Medulla oblongata (tissue), 1 donor: Measurements from ENCODE around the gene TRIM65.
A peak's percentile ranks its signal among the peaks of the same experiment; 100 is the strongest.
"Not testable (repeated sequence)": the region's sequence is repeated elsewhere in the genome, so short reads cannot be mapped to it uniquely, and the experiment has no call there.

Experiments used
- DNase-seq: peaks from one replicate; pipeline ENCODE4 v3.0.0-alpha.2; 2015; ENCODE audit errors: extremely low spot score

TRIM65 gene

DNA sequence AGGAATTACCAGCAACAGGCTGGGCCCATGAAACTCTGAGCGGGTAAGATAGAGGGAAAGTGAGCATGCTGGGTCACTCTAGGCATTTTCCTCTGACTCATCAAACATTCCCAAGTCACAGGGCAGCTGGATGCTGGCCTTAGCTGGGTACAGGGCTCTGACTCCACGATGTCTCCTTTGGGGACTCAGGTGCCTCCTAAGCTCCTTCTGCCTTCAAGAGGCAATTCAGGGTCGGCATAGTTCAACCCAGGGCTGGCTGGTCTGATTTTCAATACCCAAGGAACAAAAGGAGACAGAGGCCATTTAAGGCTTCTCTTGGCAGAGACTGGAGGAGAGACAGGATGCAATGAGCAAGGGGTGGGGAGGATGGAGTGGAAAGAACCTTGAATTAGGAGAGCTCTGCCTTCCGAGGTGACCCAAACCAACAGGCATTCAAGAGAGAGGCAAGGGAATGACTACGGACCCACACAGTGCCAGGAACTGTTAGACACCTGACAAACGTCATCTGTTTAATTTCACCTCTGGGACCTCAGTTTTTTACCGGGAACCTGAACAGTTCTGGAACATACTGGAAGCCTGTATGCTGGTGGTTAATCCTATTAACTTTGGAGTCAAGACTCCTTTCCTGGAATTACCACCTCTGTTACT is 42.5 kb downstream of the TRIM65 start:
- peak; percentile 69 for DNase-seq

- DNase-seq, result no peak
These were observed 43.3 kb downstream of the TRIM65 start for GRCh38 chr17:75853433-75853832.

DNA sequence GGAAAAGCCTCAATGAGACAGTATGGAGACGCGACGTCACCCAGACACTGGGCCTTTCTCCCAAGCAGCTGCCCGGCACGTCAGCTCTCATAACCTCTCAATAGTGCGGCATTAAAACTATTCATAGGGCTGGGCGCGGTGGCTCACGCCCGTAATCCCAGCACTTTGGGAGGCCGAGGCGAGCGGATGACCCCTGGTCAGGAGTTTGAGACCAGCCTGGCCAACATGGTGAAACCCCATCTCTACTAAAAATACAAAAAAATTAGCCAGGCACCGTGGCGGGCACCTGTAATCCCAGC is 45.1 kb downstream of the TRIM65 start:
- not testable (repeated sequence) for DNase-seq

DNA sequence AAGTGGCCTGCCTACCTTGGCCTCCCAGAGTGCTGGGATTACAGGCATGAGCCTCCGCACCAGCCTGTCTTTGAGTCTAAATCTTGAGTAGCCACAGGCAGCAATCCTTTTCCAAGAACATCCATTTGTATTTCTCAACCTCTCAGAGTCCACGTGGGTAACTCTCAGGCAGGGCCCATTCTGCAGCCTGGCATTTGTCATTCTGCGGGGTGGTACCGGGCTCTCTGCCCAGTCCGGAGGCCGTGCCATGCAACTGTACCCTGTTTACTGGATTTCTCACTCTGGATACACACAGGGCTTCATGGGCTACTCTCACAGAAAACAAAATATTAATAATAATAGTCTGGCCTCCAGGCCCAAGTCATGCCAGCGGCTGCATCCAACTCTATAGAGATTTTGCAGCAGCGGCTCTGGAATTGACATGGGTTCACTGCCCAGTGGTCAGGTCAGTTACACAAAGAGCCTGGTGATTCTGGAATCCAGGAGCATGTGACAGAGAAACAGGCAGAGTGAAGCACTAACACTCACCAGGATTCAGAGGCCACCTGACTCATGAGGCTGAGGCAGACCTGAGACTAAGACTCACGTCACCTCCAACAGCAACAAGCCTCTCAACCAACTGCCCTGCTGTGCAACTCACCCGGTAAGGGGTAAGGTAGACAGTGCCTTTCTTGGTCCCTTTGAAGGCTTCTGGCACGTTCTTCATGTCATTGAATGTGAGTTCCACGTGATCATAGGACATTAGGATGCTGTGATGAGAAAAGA is 45.6 kb downstream of the TRIM65 start:
- peak; percentile 91 for DNase-seq

DNA sequence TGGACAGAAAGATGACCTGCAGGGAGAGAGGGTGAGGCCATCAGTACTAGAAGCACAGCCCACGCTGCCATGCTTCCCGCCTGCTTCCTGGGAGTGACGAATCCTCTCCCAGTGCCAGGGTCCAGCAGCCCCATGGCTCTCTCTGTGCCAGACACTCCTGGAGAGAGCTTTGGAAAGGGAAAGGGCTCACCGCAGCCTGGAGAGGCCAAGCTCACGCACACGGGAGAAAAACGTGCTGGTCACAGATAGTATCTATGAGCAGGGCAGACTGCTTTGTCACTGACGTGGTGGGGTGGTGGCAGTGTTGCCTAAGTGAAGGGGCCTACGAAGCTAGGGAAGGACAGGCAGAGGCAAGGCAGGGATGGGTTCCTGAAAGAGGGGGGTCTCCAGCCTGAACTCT is 47.0 kb downstream of the TRIM65 start:
- DNase-seq, result no peak

DNA sequence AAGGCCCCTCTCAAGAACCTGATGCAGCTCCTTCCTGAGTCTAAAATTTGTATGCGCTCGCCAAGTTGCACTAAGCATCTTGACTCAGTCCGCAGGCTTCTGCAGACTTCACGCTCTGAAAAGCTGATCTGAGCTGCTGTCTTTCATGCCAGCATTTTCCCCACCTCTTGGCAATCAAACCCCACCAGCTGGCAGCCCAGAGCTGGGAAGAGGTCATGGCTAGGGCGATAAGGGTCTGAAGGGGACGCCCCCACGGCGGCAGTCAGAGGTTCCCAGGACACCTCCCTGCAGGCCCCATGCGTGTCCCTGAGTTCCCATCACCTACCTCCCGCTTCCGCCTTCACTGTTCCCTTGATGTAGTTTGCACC is 47.5 kb downstream of the TRIM65 start:
- no peak for DNase-seq

DNA sequence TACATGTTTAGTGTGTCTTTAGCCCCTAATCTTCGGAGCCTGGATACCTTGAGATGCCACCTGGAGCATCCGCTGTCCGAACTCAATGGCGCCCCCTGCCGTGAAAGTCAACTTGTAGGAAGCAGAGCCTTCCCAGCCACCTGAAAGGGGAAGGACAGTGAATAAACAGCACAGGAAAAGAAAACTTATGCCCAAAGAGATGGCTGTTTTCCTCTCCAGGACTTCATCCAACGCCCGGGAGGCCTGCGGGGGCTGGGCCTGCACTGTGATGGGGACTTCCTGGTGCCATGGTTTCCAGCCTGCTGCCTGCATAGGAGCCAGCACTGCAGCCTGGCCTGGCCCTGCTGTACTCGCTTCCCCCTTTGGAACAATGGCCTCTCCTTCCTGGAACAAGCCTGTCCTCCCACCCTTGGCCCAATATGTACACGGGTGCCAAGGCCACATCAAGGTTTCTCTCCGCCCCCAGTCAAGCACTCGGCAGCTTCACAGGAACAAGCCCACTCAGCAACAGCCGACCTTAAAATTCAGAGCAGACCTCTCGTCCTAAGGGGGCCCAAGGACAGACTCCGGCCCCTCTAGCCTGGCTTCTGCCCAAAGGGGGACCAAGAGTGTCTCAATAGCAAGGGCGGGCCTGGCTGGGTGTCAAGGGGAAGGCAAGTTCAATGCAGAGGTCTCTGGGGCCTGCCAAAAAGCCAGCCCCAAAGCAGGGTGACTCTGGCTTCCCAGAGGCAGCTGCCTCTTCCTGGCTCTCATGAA is 48.0 kb downstream of the TRIM65 start:
- peak; percentile 82 for DNase-seq

- no peak for DNase-seq
These were observed 48.9 kb downstream of the TRIM65 start for GRCh38 chr17:75847614-75848522.

DNA sequence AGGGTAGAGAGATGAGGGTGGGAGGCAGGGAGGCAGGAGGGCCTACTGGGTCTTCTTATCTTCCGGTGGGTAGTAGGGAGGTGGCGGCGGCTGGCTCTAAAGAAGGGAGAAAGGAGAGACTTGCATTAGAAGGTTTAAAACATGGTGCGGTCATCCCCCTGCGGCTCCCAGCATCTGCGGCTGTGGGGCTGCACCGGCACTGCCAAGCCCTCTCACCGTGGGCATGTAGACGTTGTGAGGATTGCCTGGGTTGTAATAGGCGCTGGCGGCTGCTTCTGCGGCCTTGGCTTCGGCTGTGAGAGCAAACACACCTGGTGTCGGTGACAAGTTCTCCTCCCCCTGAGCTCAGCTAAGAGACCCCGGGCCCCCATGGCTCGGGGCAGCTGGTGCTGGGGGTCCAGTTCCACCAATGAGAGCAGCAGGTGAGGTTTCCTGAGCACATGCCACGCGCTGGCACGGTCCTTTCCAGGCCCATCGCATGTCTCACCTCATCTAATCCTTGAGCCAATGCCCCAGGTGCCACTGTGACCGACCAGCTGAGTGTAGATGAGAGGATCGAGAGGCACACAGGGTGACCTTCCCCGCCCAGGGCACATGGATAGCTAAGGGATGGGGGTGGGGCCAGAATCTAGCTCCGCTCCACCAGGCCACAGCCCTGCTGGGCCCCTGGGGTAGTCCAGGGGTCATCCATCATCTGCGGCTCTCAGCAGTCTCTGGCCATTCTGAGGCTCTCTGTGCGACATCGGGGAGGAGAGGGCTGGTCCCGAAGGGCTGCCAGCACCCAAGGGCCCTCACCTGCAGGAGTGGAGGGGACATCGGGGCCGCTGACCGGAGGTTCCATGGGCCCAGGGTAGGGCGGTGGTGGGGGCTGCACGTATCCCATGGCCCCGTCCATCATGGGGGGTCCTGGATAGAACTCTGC is 49.8 kb downstream of the TRIM65 start:
- DNase-seq, result no peak

- DNase-seq, result no peak
These were observed 50.6 kb downstream of the TRIM65 start for GRCh38 chr17:75845933-75846691.

- DNase-seq, result peak; percentile 86
These were observed 51.6 kb downstream of the TRIM65 start for GRCh38 chr17:75845058-75845711.

DNA sequence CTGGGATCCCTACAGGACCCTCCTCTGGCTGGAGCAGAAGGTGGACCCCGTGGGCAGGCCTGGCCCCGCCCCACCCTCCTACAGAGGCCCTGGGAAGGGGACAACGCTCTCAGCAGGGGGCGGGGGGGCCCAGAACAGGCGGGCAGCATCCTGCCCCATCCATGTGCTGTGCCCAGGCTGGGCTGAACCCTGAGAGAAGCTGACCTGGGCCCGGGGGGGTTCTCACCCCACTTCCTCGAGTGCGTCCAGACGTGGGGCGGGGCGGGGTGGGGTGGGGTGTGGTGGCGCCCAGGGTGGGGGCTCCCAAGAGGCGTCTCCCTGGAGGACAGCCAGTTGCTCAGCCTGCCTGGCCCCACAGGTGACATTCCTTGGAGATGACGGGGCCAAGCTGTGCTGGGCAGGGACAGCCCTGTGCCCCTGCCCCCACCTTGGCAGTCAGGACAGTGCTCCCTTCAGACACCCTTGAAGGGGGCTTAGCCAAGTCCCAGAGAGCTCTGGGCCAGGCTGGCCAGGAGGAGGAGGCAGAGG is 52.2 kb downstream of the TRIM65 start:
- peak; percentile 54 for DNase-seq

DNA sequence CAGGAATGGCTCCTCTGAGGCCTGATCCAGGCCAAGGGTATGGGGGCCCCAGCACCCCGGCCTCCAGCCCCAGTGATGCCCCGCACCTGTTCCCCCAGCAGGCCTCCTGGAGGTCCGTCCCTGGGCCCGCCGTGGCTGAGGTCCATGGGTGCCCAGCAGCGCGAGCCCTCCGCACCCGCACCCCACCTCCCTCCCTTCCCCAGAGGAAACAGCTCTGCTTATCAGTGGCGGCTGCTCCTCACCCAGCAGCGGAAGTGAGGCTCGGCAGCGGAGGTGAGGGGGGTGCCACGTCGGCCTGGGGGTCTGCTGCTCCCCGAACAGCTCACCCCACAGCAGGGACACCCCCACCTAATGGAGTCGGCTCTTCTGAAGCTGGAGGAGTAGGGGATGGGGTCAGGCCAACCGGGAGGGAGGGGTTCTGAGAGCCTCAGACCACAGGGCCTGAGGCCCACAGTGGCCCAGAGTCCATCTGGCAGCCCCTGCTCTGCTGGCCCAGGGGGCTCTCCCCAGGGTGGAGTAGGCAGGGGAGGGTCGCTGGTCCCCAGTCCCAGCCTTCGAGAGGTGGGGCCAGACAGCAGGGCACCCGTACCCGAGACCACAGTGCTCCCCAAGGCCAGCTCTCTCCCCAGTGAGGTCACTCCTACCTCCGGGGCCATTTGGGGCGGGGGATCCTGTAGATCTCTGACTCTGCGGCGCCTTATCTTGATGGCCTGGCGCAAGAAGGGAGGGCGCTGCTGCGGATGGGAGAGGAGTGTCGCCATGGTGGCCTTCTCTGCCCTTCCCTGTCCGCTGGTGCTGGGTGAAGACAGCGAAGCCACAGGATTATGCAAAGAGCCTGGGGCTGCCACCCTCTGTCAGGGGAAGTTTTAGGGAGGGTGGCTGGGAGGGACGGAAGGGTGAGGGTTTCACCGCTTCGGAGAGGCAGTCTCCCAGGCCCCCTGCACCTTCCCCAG is 52.9 kb downstream of the TRIM65 start, which contains the start of gene UNC13D:
Gene UNC13D (minus strand): TSS at position 828 of the 953 bp plus-strand sequence. CDS start 67 bp downstream, at position 761.
- DNase-seq, result no peak

GRCh38 chr17:75842963-75843576 is 53.7 kb downstream of the TRIM65 start:
- DNase-seq, result no peak

DNA sequence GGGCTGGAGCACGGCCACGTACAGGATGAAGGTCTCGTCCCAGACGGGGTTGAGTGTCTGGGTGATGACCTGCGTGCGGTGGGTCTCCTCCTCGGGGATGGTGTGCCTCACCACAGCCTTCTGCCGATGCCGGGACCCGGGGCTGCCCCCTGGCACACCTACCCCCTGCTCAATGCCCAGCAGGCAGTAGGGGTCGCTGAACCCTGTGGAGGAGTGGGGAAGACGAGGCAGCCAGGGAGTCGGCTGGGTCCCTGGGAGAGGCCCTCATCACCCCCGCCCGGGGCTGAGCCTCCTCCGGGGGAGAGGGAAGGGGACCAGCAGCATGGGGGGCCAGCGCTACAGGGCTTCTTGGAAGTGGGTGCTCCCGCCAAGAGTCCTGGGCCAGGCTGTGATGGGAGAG is 54.3 kb downstream of the TRIM65 start:
- DNase-seq, result no peak

DNA sequence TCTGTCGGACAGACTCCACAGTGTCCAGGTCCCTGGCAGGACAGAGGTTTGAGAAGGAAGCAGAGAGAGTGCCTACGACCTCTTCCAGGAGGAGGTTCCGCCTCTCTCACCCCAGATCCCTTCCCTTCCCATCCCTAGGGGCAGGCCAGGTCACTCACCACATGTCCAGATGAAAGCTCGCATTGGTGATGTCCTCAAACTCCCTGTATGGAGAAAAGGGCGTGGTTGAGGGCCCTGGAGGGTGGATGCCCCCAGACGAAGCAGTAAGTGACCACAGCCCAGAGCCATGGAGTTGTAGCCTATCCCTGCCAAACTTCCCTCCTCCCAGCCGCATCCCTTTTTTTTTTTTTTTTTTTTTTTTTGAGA is 56.0 kb downstream of the TRIM65 start:
- no peak for DNase-seq

DNA sequence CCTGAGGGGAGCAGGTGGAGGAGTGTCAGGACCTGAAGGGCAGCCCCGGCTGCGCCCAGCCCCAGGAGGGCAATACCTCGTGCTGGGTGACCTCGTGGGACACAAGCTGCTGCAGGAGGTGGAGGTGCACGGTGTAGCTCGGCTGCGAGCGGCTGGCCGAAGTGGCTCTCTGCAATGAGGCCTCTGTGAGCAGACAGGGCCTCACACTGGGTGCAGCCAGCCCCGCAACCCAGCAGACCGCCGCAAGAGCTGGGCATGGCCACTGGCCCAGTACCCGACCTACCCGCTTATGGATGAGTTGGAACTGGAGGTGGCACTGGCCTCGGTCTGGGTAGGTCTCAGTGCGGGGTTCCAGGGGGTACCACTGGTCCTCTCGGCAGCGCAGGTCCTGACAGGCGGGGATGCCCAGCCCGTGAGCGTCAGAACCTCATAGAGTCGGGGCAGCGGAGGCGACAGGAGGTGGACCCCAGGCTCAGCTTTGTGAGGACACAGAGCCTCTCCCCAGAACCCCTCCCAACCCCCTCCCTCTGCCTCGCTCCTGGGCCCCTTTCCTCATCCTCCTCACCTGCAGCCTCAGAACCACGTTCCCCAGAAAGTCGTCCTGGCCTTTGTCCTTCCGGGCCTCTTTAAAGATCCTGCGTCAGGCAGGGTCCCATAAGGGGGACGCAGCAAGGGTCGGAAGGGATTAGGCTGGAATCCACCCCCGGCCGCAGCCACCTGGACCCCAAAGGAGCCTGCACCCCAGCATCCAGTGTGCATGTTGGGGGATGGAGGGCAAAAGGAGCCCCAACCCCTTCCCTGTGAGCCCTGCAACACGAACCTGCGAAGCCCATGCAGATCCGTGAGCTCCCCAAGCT is 56.6 kb downstream of the TRIM65 start:
- DNase-seq, result no peak
